SK-N-MC (cell line): ENCODE measurements around the gene GRIA1.

Experiments used
- EZH2 ChIP-seq: fragments of 200-600 bp; sonication (generic); IDR thresholded peaks from one replicate; pipeline ENCODE4 v1.6.1; 2017; ENCODE audit warnings: antibody characterized with exemption
- FOXP2 ChIP-seq: optimal IDR thresholded peaks from 2 replicates; pipeline ENCODE3; 2011; ENCODE audit warnings: mild to moderate bottlenecking, moderate library complexity; ENCODE audit not compliant: insufficient read depth; ENCODE audit errors: extremely low read length, control extremely low read depth
- POLR2AphosphoS5 ChIP-seq: IDR thresholded peaks from 2 replicates; pipeline ENCODE4 v1.6.1; 2012; ENCODE audit warnings: mild to moderate bottlenecking, low read depth, low read length, borderline replicate concordance

GRCh38 chr5:153796527-153796926, 306.1 kb downstream of the GRIA1 start:
- TF ChIP-seq EZH2, result no peak
- no peak for TF ChIP-seq POLR2AphosphoS5
- TF ChIP-seq FOXP2, result no peak
